Muscle layer of duodenum (tissue), 2 donors: Measurements from ENCODE around the gene POLD1.

ENCODE experiments used
- H3K27ac ChIP-seq: one replicate; pipeline ENCODE4 v1.7.0; 2013; ENCODE audit warnings: mild to moderate bottlenecking, low read length
- H3K27me3 ChIP-seq: one replicate; pipeline ENCODE4 v1.7.0; 2013; ENCODE audit warnings: low read depth, mild to moderate bottlenecking, control low read depth, low read length
- H3K36me3 ChIP-seq, 2 donors: one replicate each; pipeline ENCODE4 v1.7.0; 2013; ENCODE audit warnings: low read length in 2 of 2, control low read depth in 1 of 2, mild to moderate bottlenecking in 1 of 2; ENCODE audit not compliant: insufficient read depth in 2 of 2, control insufficient read depth in 1 of 2
- H3K4me1 ChIP-seq, 2 donors: one replicate each; pipeline ENCODE4 v1.7.0; 2013; ENCODE audit warnings: low read length in 2 of 2, mild to moderate bottlenecking in 2 of 2, control low read depth in 1 of 2, moderate library complexity in 1 of 2; ENCODE audit not compliant: insufficient read depth in 2 of 2, control insufficient read depth in 1 of 2
- H3K4me3 ChIP-seq, 2 donors: one replicate each; pipeline ENCODE4 v1.7.0; 2013; ENCODE audit warnings: low read length in 2 of 2, low read depth in 1 of 2, mild to moderate bottlenecking in 1 of 2
- H3K9me3 ChIP-seq, 2 donors: one replicate each; pipeline ENCODE4 v1.7.0; 2013; ENCODE audit warnings: low read length in 2 of 2, control low read depth in 1 of 2, mild to moderate bottlenecking in 1 of 2; ENCODE audit not compliant: control insufficient read depth in 1 of 2
- donor health status: healthy.

POLD1 gene

GRCh38 chr19:50401605-50402450, 17.7 kb downstream of the POLD1 start:
- H3K9me3 ChIP-seq = no peaks in the 10 kb centered on the region
- H3K36me3 ChIP-seq = peaks cover 3 to 24% of the 10 kb centered on the region in 2 donors
- no peak overlapping the region for H3K27ac ChIP-seq
- no peaks in the 10 kb centered on the region for H3K4me1 ChIP-seq
- H3K4me3 ChIP-seq = no peak overlapping the region
- H3K27me3 ChIP-seq = no peaks in the 10 kb centered on the region

GRCh38 chr19:50402544-50403301, 18.6 kb downstream of the POLD1 start:
- Histone ChIP-seq H3K27ac (no peak overlapping the region), H3K4me3 (no peak overlapping the region), H3K9me3 (no peaks in the 10 kb centered on the region), H3K27me3 (no peaks in the 10 kb centered on the region), H3K36me3 (peaks cover 3 to 28% of the 10 kb centered on the region in 2 donors), H3K4me1 (no peaks in the 10 kb centered on the region)

- H3K9me3 ChIP-seq = no peaks in the 10 kb centered on the region
- peaks cover 0 to 40% of the 10 kb centered on the region in 2 donors for H3K36me3 ChIP-seq
- no peaks in the 10 kb centered on the region for H3K27me3 ChIP-seq
- no peak overlapping the region for H3K4me3 ChIP-seq
- no peaks in the 10 kb centered on the region for H3K4me1 ChIP-seq
- no peak overlapping the region for H3K27ac ChIP-seq
Observed at GRCh38 chr19:50406156-50406820, 22.1 kb downstream of the POLD1 start.

- Histone ChIP-seq H3K27me3 (no peaks in the 10 kb centered on the region), H3K9me3 (no peaks in the 10 kb centered on the region), H3K4me1 (no peaks in the 10 kb centered on the region), H3K27ac (no peak overlapping the region), H3K4me3 (no peak overlapping the region), H3K36me3 (peaks cover 0 to 40% of the 10 kb centered on the region in 2 donors)
Observed at GRCh38 chr19:50406829-50407228, 22.7 kb downstream of the POLD1 start.

DNA sequence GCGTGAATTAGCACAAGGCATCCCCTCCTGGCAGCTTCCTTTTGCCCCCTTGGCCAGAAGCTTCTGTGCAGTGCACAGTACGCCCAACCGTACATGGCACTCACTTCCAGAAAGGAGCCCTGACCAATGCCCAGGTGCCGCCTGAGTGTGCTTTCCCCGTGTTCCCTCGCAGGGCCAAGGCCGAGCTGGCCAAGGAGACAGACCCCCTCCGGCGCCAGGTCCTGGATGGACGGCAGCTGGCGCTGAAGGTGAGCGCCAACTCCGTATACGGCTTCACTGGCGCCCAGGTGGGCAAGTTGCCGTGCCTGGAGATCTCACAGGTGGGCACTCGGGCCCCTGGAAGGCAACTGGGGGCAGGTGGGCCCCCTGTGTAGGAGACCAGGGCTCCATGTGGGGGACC, 25.2 kb downstream of the POLD1 start:
- Histone ChIP-seq H3K4me1 (no peaks in the 10 kb centered on the region), H3K27me3 (no peaks in the 10 kb centered on the region), H3K4me3 (no peak overlapping the region), H3K36me3 (peaks cover 0 to 19% of the 10 kb centered on the region in 2 donors), H3K27ac (no peak overlapping the region), H3K9me3 (no peaks in the 10 kb centered on the region)

DNA sequence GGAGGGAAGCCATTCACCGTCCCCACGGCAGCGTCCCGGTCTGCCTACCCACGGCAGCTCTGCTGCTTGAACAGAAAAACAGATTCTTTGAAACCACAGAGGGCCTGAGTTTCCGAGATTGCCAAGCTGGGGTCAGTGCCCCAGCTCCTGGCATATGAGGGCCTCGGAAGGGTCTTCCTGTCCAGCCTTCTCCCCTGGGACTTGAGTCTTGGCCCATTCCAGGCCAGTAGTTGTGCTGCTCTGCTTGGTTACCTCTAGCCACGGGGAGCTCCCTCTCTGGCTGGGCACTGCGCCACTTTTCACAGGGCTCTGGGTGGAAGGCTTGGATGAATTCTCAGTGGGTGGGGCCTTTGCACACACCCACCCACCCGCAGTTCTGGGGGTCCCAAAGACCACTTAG, 26.0 kb downstream of the POLD1 start:
- peaks cover 0 to 19% of the 10 kb centered on the region in 2 donors for H3K36me3 ChIP-seq

GRCh38 chr19:50412419-50412818, 28.3 kb downstream of the POLD1 start:
- H3K27ac ChIP-seq = no peak overlapping the region
- no peaks in the 10 kb centered on the region for H3K9me3 ChIP-seq
- H3K4me3 ChIP-seq = no peak overlapping the region
- no peaks in the 10 kb centered on the region for H3K27me3 ChIP-seq
- H3K4me1 ChIP-seq = peaks cover 0 to 4% of the 10 kb centered on the region in 2 donors
- H3K36me3 ChIP-seq = peaks cover 0 to 16% of the 10 kb centered on the region in 2 donors

More for the DNA sequence above, 26.0 kb downstream of the POLD1 start:
- H3K27me3 ChIP-seq = no peaks in the 10 kb centered on the region
- no peak overlapping the region for H3K27ac ChIP-seq
- no peaks in the 10 kb centered on the region for H3K4me1 ChIP-seq
- no peaks in the 10 kb centered on the region for H3K9me3 ChIP-seq
- H3K4me3 ChIP-seq = no peak overlapping the region

DNA sequence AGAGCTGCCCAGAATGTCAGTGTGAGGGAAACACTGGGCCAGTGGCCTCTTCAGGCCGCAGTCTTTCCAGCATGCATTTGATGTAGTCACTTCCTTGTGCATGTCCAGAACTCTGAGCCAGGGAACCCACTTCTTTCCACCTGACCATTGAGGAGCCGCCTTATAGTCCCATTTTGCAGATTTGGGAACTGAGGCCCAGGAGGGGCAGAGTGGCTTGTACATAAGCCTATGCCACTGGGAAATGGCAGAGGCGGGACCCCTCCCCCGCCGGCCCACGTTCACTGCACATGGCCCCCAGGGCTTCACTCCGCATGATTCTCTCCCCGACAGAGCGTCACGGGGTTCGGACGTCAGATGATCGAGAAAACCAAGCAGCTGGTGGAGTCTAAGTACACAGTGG, 28.9 kb downstream of the POLD1 start:
- H3K4me1 ChIP-seq = peaks cover 0 to 4% of the 10 kb centered on the region in 2 donors
- no peak overlapping the region for H3K27ac ChIP-seq
- peaks cover 0 to 16% of the 10 kb centered on the region in 2 donors for H3K36me3 ChIP-seq

GRCh38 chr19:50413531-50413930, 29.4 kb downstream of the POLD1 start:
- H3K36me3 ChIP-seq = peaks cover 0 to 16% of the 10 kb centered on the region in 2 donors
- peaks cover 0 to 5% of the 10 kb centered on the region in 2 donors for H3K4me1 ChIP-seq
- no peaks in the 10 kb centered on the region for H3K9me3 ChIP-seq
- no peak overlapping the region for H3K4me3 ChIP-seq
- H3K27me3 ChIP-seq = peaks cover 7% of the 10 kb centered on the region
- no peak overlapping the region for H3K27ac ChIP-seq

More for the DNA sequence above, 28.9 kb downstream of the POLD1 start:
- Histone ChIP-seq H3K27me3 (peaks cover 3% of the 10 kb centered on the region), H3K4me3 (no peak overlapping the region), H3K9me3 (no peaks in the 10 kb centered on the region)

DNA sequence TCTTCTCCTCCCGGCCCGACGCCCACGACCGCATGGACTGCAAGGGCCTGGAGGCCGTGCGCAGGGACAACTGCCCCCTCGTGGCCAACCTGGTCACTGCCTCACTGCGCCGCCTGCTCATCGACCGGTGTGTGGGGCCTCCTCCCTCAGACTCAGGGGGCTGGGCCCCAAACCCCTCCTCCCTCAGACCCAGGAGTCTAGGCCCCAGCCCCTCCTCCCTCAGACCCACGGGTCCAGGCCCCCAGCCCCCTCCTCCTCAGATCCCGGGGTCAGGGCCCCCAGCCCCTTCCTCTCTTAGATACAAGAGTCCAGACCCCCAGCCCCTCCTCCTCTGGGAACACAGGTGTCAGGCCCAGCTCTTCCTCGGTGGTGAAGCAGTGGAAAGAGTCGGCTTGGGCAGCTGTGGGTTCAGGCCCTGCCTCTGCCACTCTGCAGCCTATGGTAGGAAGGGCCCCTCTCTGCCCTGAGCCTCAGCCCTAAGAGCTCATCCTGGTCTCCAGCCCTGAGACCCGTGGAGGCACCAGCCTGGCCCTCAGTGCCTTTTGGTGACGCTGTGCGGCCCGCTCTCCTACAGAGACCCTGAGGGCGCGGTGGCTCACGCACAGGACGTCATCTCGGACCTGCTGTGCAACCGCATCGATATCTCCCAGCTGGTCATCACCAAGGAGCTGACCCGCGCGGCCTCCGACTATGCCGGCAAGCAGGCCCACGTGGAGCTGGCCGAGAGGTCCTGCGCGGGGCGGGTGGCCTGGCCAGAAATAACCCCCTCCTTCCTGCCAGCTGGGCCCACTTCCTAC, 30.9 kb downstream of the POLD1 start:
- peaks cover 0 to 1% of the 10 kb centered on the region in 2 donors for H3K36me3 ChIP-seq
- no peak overlapping the region for H3K4me3 ChIP-seq
- H3K27me3 ChIP-seq = peaks cover 22% of the 10 kb centered on the region
- no peak overlapping the region for H3K27ac ChIP-seq
- peaks cover 0 to 11% of the 10 kb centered on the region in 2 donors for H3K4me1 ChIP-seq
- H3K9me3 ChIP-seq = no peaks in the 10 kb centered on the region
